ENCODE data around the gene BMP7. TPM values are rescaled to one million over a fixed set of nuclear protein-coding genes. Genes with fewer than 3 reads are reported as not detected.

BMP7 gene
- total and polyA plus RNA-seq, 2 experiments from 2014 or later = not detected

GRCh38 chr20:57157106-57157691 is 109.2 kb downstream of the BMP7 start:
- H3K36me3 ChIP-seq (ENCODE audit: low read depth) = no peaks in the 10 kb centered on the region
- H3K4me1 ChIP-seq (ENCODE audit: insufficient read depth) = no peaks in the 10 kb centered on the region
- no peak for DNase-seq
- no peaks in the 10 kb centered on the region for H3F3A ChIP-seq (ENCODE audit: insufficient read depth)
- WGBS, 2 experiments (ENCODE audit: low coverage in 1 of 2, low lambda C conversion rate in 2 of 2, missing lambda C conversion rate in 2 of 2) = 77 to 78% methylated on average over 13 of the region's 13 CpGs
- TF ChIP-seq EZH2 (IDR thresholded peaks at IDR 0.05; ENCODE audit: insufficient read depth, poor library complexity, severe bottlenecking) = no peak
- no peak for TF ChIP-seq EZH2phosphoT487 (IDR thresholded peaks at IDR 0.05; ENCODE audit: insufficient read depth, low read depth)
- no peak overlapping the region for H3K4me2 ChIP-seq (ENCODE audit: unreplicated experiment)
- in situ Hi-C loops (cut with MboI) = no loop called here
- H3K9me3 ChIP-seq (ENCODE audit: low read depth) = no peaks in the 10 kb centered on the region
- no peak overlapping the region for H3K27ac ChIP-seq
- no peak overlapping the region for H2AFZ ChIP-seq
- no peaks in the 10 kb centered on the region for H4K20me1 ChIP-seq (ENCODE audit: insufficient read depth)
- H3K27me3 ChIP-seq (replicated peaks; ENCODE audit: insufficient read depth) = peaks cover 41% of the 10 kb centered on the region
- H3K4me3 ChIP-seq = no peak overlapping the region
- no peaks in the 10 kb centered on the region for H3K9me2 ChIP-seq (ENCODE audit: insufficient read depth)
- no peaks in the 10 kb centered on the region for H3K79me2 ChIP-seq (ENCODE audit: insufficient read depth)
- H3K9ac ChIP-seq = no peak overlapping the region

- Histone ChIP-seq H4K20me1 (ENCODE audit: insufficient read depth) (no peaks in the 10 kb centered on the region), H3K9ac (no peak overlapping the region), H3K27ac (no peak overlapping the region), H3K4me1 (ENCODE audit: insufficient read depth) (no peaks in the 10 kb centered on the region), H3F3A (ENCODE audit: insufficient read depth) (no peaks in the 10 kb centered on the region), H3K36me3 (ENCODE audit: low read depth) (no peaks in the 10 kb centered on the region), H3K79me2 (ENCODE audit: insufficient read depth) (no peaks in the 10 kb centered on the region), H3K4me2 (ENCODE audit: unreplicated experiment) (no peak overlapping the region), H3K4me3 (no peak overlapping the region), H3K9me3 (ENCODE audit: low read depth) (no peaks in the 10 kb centered on the region), H3K9me2 (ENCODE audit: insufficient read depth) (no peaks in the 10 kb centered on the region), H3K27me3 (replicated peaks; ENCODE audit: insufficient read depth) (peaks cover 36% of the 10 kb centered on the region), H2AFZ (no peak overlapping the region)
- DNase-seq = no peak
- 60 to 61% methylated on average over 18 of the region's 18 CpGs for WGBS, 2 experiments (ENCODE audit: low coverage in 1 of 2, low lambda C conversion rate in 2 of 2, missing lambda C conversion rate in 2 of 2)
- no peak for TF ChIP-seq EZH2 (IDR thresholded peaks at IDR 0.05; ENCODE audit: insufficient read depth, poor library complexity, severe bottlenecking)
- TF ChIP-seq EZH2phosphoT487 (IDR thresholded peaks at IDR 0.05; ENCODE audit: insufficient read depth, low read depth) = no peak
- in situ Hi-C loops (cut with MboI) = no loop called here
Observed at GRCh38 chr20:57156011-57156729, 110.3 kb downstream of the BMP7 start.

DNA sequence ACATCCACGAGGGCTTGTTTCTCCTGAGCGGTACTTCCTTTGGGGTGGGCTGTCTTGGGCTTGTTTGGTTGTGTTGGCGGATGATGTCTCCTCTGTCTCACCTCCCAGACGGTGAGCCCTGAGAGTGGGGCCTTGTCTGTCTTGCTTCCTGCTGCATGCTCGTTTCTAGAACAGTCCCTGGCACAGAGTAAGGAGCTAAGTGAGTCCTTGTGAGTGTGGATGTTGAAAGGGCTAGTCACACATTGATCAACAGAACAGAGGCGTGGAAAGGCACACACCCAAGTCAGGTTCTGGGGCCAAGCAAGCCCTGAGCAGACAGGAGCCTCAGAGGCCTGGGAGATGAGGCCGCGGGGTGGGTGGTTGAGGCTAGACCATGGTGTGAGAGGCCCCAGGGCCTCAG is 111.0 kb downstream of the BMP7 start:
- H3K79me2 ChIP-seq (ENCODE audit: insufficient read depth) = no peaks in the 10 kb centered on the region
- no peak overlapping the region for H3K4me2 ChIP-seq (ENCODE audit: unreplicated experiment)
- peaks cover 33% of the 10 kb centered on the region for H3K27me3 ChIP-seq (replicated peaks; ENCODE audit: insufficient read depth)
- no peaks in the 10 kb centered on the region for H3K4me1 ChIP-seq (ENCODE audit: insufficient read depth)
- in situ Hi-C loops (cut with MboI) = no loop called here
- no peaks in the 10 kb centered on the region for H3K9me3 ChIP-seq (ENCODE audit: low read depth)
- TF ChIP-seq EZH2phosphoT487 (IDR thresholded peaks at IDR 0.05; ENCODE audit: insufficient read depth, low read depth) (no peak), EZH2 (IDR thresholded peaks at IDR 0.05; ENCODE audit: insufficient read depth, poor library complexity, severe bottlenecking) (no peak)
- no peak overlapping the region for H3K4me3 ChIP-seq
- H3K27ac ChIP-seq = no peak overlapping the region
- no peak overlapping the region for H2AFZ ChIP-seq
- H3F3A ChIP-seq (ENCODE audit: insufficient read depth) = no peaks in the 10 kb centered on the region
- no peaks in the 10 kb centered on the region for H3K36me3 ChIP-seq (ENCODE audit: low read depth)
- H3K9ac ChIP-seq = no peak overlapping the region
- no peak for DNase-seq
- no peaks in the 10 kb centered on the region for H3K9me2 ChIP-seq (ENCODE audit: insufficient read depth)
- no peaks in the 10 kb centered on the region for H4K20me1 ChIP-seq (ENCODE audit: insufficient read depth)
- 61 to 66% methylated on average over 8 of the region's 8 CpGs for WGBS, 2 experiments (ENCODE audit: low coverage in 1 of 2, low lambda C conversion rate in 2 of 2, missing lambda C conversion rate in 2 of 2)

GRCh38 chr20:57153238-57153905 is 113.1 kb downstream of the BMP7 start:
- H3K4me1 ChIP-seq (ENCODE audit: insufficient read depth) = no peaks in the 10 kb centered on the region

More at GRCh38 chr20:57153238-57153905, 113.1 kb downstream of the BMP7 start:
- TF ChIP-seq EZH2 (IDR thresholded peaks at IDR 0.05; ENCODE audit: insufficient read depth, poor library complexity, severe bottlenecking) = no peak
- no peak for TF ChIP-seq EZH2phosphoT487 (IDR thresholded peaks at IDR 0.05; ENCODE audit: insufficient read depth, low read depth)
- Histone ChIP-seq H3K36me3 (ENCODE audit: low read depth) (no peaks in the 10 kb centered on the region), H3K4me2 (ENCODE audit: unreplicated experiment) (no peak overlapping the region), H3K27ac (no peak overlapping the region), H2AFZ (no peak overlapping the region), H3F3A (ENCODE audit: insufficient read depth) (no peaks in the 10 kb centered on the region), H3K27me3 (replicated peaks; ENCODE audit: insufficient read depth) (peaks cover 47% of the 10 kb centered on the region), H3K9ac (no peak overlapping the region), H3K9me3 (ENCODE audit: low read depth) (no peaks in the 10 kb centered on the region), H3K4me3 (no peak overlapping the region), H3K9me2 (ENCODE audit: insufficient read depth) (no peaks in the 10 kb centered on the region), H3K79me2 (ENCODE audit: insufficient read depth) (no peaks in the 10 kb centered on the region), H4K20me1 (ENCODE audit: insufficient read depth) (no peaks in the 10 kb centered on the region)
- no peak for DNase-seq
- 59% methylated on average over 18 of the region's 18 CpGs for WGBS, 2 experiments (ENCODE audit: low coverage in 1 of 2, low lambda C conversion rate in 2 of 2, missing lambda C conversion rate in 2 of 2)
- in situ Hi-C loops (cut with MboI) = no loop called here
